Neural progenitor cell (in vitro differentiated cells): ENCODE results near the gene LACTB. TPM values are rescaled to one million over a fixed set of nuclear protein-coding genes. Genes with fewer than 3 reads are reported as not detected.

Experiments used
- DNase-seq: peaks from one replicate; pipeline ENCODE4 v3.0.0-alpha.2; 2016; ENCODE audit warnings: low spot score
- H2AFZ ChIP-seq: fragments of 200-600 bp; sonication (generic); replicated peaks from 2 replicates; pipeline ENCODE4 v1.6.1; 2016; ENCODE audit warnings: antibody characterized with exemption
- H3F3A ChIP-seq: fragments of 200-600 bp; sonication (generic); 2 replicates; pipeline ENCODE4 v1.6.1; 2016; ENCODE audit warnings: antibody characterized with exemption, low read depth
- H3K27ac ChIP-seq: fragments of 200-600 bp; sonication (generic); 2 replicates; pipeline ENCODE4 v1.5.1; 2016; ENCODE audit warnings: mild to moderate bottlenecking
- H3K27me3 ChIP-seq: fragments of 200-600 bp; sonication (generic); 2 replicates; pipeline ENCODE4 v1.6.1; 2016; ENCODE audit warnings: mild to moderate bottlenecking, moderate library complexity
- H3K36me3 ChIP-seq: fragments of 200-600 bp; sonication (generic); 2 replicates; pipeline ENCODE4 v1.5.1; 2016
- H3K4me1 ChIP-seq: fragments of 200-600 bp; sonication (generic); 2 replicates; pipeline ENCODE4 v1.6.1; 2016; ENCODE audit warnings: mixed run types
- H3K4me2 ChIP-seq: fragments of 200-600 bp; sonication (generic); 2 replicates; pipeline ENCODE4 v1.6.1; 2016
- H3K4me3 ChIP-seq: fragments of 200-600 bp; sonication (generic); 2 replicates; pipeline ENCODE4 v1.5.1; 2016
- H3K79me2 ChIP-seq: fragments of 200-600 bp; sonication (generic); 2 replicates; pipeline ENCODE4 v1.6.1; 2016; ENCODE audit warnings: low read depth
- H3K9ac ChIP-seq: fragments of 200-600 bp; sonication (generic); 2 replicates; pipeline ENCODE4 v1.6.1; 2016
- H3K9me3 ChIP-seq: fragments of 200-600 bp; sonication (generic); 2 replicates; pipeline ENCODE4 v1.5.1; 2016; ENCODE audit warnings: low read depth
- H4K20me1 ChIP-seq: fragments of 200-600 bp; sonication (generic); 2 replicates; pipeline ENCODE4 v1.6.1; 2016; ENCODE audit warnings: low read depth
- H3K27ac Mint-ChIP-seq: 3 replicates; pipeline ENCODE4 v1.8.0; 2021; ENCODE audit warnings: mixed read lengths
- H3K27me3 Mint-ChIP-seq: 2 replicates; pipeline ENCODE4 v1.8.0; 2022; ENCODE audit warnings: low read depth, mild to moderate bottlenecking, inconsistent platforms, moderate library complexity, mixed read lengths; ENCODE audit not compliant: insufficient read depth
- H3K36me3 Mint-ChIP-seq: 3 replicates; pipeline ENCODE4 v1.8.0; 2021; ENCODE audit warnings: mixed read lengths
- H3K4me1 Mint-ChIP-seq: 3 replicates; pipeline ENCODE4 v1.8.0; 2021; ENCODE audit warnings: mixed read lengths
- H3K4me3 Mint-ChIP-seq: 3 replicates; pipeline ENCODE4 v1.8.0; 2021; ENCODE audit warnings: mild to moderate bottlenecking, moderate library complexity, mixed read lengths
- H3K9me3 Mint-ChIP-seq: 3 replicates; pipeline ENCODE4 v1.8.0; 2020; ENCODE audit warnings: mixed read lengths
- EZH2 ChIP-seq: fragments of 200-600 bp; sonication (generic); IDR thresholded peaks from 2 replicates; pipeline ENCODE4 v1.6.1; 2017; ENCODE audit warnings: antibody characterized with exemption, mild to moderate bottlenecking, moderate library complexity
- EZH2phosphoT487 ChIP-seq: fragments of 200-600 bp; sonication (generic); IDR thresholded peaks from 2 replicates; pipeline ENCODE4 v1.6.1; 2017; ENCODE audit warnings: antibody characterized with exemption
- total RNA-seq: library from RNA; depleted of rRNA; stranded (reverse); fragments of >200 nt; gene quantifications from 2 replicates; pipeline ENCODE4 v1.2.3, GENCODE V29; 2015; ENCODE audit warnings: low replicate concordance
- TF ChIP-seq, protein P1 (sequence below): fragments of 200-600 bp; sonication (generic); IDR thresholded peaks from 2 replicates; pipeline ENCODE4 v1.5.1; 2017; ENCODE audit warnings: antibody characterized with exemption, mild to moderate bottlenecking

The LACTB gene
- total RNA-seq, 1 donor from 2014 or later: 3.6 TPM

DNA sequence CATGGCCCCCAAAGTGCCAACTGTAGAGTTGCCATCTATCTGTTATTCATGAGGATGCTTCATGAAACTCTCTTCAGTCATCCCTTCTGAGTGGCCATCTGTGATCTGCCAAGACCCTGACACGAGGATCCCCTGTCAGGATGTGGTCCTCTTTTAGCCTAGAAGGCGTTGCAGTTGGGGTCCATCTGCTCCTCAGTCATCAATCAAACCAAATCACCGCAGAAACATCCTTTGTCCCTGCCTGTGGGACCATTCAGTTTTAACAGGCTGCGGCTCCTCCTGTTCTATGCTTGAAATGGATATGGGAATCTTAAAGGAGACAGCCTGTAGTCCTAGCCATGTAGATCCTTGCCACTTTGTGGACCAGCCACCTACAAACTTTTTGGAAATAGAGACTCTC, 41.6 kb downstream of the LACTB start:
- Mint-ChIP-seq H3K36me3 (no peaks in the 10 kb centered on the region), H3K4me1 (peaks cover 11% of the 10 kb centered on the region), H3K27ac (no peak overlapping the region), H3K27me3 (no peaks in the 10 kb centered on the region), H3K4me3 (no peak overlapping the region), H3K9me3 (no peaks in the 10 kb centered on the region)
- Histone ChIP-seq H3K27me3 (no peaks in the 10 kb centered on the region), H3K4me1 (no peaks in the 10 kb centered on the region), H3K79me2 (no peaks in the 10 kb centered on the region), H2AFZ (no peak overlapping the region), H3K9me3 (no peaks in the 10 kb centered on the region), H3F3A (peaks cover 7% of the 10 kb centered on the region), H3K27ac (no peak overlapping the region), H4K20me1 (no peaks in the 10 kb centered on the region), H3K4me3 (no peak overlapping the region), H3K9ac (no peak overlapping the region), H3K4me2 (no peak overlapping the region), H3K36me3 (no peaks in the 10 kb centered on the region)
- TF ChIP-seq EZH2phosphoT487 (no peak), EZH2 (no peak)
- TF ChIP-seq, protein P1, sequence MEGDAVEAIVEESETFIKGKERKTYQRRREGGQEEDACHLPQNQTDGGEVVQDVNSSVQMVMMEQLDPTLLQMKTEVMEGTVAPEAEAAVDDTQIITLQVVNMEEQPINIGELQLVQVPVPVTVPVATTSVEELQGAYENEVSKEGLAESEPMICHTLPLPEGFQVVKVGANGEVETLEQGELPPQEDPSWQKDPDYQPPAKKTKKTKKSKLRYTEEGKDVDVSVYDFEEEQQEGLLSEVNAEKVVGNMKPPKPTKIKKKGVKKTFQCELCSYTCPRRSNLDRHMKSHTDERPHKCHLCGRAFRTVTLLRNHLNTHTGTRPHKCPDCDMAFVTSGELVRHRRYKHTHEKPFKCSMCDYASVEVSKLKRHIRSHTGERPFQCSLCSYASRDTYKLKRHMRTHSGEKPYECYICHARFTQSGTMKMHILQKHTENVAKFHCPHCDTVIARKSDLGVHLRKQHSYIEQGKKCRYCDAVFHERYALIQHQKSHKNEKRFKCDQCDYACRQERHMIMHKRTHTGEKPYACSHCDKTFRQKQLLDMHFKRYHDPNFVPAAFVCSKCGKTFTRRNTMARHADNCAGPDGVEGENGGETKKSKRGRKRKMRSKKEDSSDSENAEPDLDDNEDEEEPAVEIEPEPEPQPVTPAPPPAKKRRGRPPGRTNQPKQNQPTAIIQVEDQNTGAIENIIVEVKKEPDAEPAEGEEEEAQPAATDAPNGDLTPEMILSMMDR: no peak
- DNase-seq: no peak

DNA sequence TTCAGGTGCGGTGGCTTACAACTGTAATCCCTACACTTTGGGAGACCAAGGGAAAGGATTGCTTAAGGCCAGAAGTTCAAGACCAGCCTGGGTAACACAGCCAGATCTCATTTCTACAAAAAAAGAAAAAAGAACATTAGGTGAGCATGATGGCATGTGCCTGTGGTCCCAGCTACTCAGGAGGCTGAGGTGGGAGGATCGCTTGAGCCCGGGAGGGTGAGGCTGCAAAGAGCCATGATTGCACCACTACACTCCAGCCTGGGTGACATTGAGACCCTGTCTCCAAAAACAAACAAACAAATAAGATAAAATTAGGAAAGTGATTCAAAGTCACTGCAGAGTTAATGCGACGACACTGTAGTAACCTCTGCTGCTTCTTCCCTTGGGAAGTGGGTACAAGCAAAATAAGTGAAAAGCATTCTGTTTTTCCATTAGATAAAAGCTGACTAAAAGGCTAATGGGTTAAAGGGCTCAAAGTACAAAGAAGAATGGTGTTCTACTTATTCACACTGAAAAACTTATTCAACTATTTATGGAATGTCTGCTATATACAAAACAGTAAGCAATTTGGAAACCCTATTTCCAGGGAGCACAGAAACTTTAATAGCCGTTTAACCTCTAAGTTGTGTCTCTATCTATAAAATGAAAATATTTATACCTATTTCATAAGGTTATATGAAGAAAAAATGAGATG, 43.7 kb downstream of the LACTB start:
- H2AFZ ChIP-seq: no peak overlapping the region
- Mint-ChIP-seq H3K36me3 (no peaks in the 10 kb centered on the region), H3K27me3 (no peaks in the 10 kb centered on the region), H3K4me1 (peaks cover 10% of the 10 kb centered on the region), H3K4me3 (no peak overlapping the region), H3K27ac (no peak overlapping the region), H3K9me3 (no peaks in the 10 kb centered on the region)
- peaks cover 5% of the 10 kb centered on the region for H3F3A ChIP-seq
- no peak for DNase-seq
- no peaks in the 10 kb centered on the region for H4K20me1 ChIP-seq
- no peak overlapping the region for H3K27ac ChIP-seq
- H3K27me3 ChIP-seq: no peaks in the 10 kb centered on the region
- H3K4me1 ChIP-seq: no peaks in the 10 kb centered on the region
- no peak overlapping the region for H3K4me3 ChIP-seq
- no peak overlapping the region for H3K4me2 ChIP-seq
- no peak overlapping the region for H3K9ac ChIP-seq
- TF ChIP-seq, protein P1: no peak
- no peak for TF ChIP-seq EZH2phosphoT487
- TF ChIP-seq EZH2: no peak
- no peaks in the 10 kb centered on the region for H3K9me3 ChIP-seq
- H3K79me2 ChIP-seq: no peaks in the 10 kb centered on the region
- H3K36me3 ChIP-seq: no peaks in the 10 kb centered on the region

DNA sequence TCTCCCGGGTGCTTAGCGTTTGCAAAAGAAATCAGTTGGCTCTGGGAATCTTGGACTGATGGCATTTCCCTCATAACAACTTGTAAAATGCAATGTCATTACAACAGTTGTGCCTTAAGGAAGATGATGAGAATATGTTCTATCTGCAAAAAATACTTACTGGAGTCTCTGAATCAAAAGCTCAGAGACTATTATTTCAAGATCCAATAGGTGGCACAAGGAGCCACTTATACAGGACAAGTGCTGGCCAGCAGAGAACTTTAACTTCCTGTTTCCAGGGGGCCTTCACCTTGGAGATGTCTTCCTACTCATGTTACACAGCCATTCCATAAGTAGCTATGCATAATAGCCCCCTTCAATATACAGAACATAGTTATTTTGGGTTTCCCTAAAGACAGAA, 44.6 kb downstream of the LACTB start:
- TF ChIP-seq EZH2phosphoT487: no peak
- TF ChIP-seq, protein P1: no peak
- no peak for TF ChIP-seq EZH2
- Histone ChIP-seq H3K4me3 (no peak overlapping the region), H3F3A (peaks cover under 1% of the 10 kb centered on the region), H3K4me1 (no peaks in the 10 kb centered on the region), H3K9ac (no peak overlapping the region), H2AFZ (no peak overlapping the region), H4K20me1 (no peaks in the 10 kb centered on the region), H3K79me2 (no peaks in the 10 kb centered on the region), H3K27ac (no peak overlapping the region), H3K9me3 (no peaks in the 10 kb centered on the region), H3K4me2 (no peak overlapping the region), H3K27me3 (no peaks in the 10 kb centered on the region), H3K36me3 (no peaks in the 10 kb centered on the region)
- peaks cover 10% of the 10 kb centered on the region for H3K4me1 Mint-ChIP-seq
- H3K4me3 Mint-ChIP-seq: no peak overlapping the region
- H3K36me3 Mint-ChIP-seq: no peaks in the 10 kb centered on the region
- no peaks in the 10 kb centered on the region for H3K27me3 Mint-ChIP-seq
- H3K27ac Mint-ChIP-seq: no peak overlapping the region
- DNase-seq: no peak
- no peaks in the 10 kb centered on the region for H3K9me3 Mint-ChIP-seq
